CD1c-positive myeloid dendritic cell (primary cell): ENCODE measurements around the gene PRAMEF13.
"Not testable (repeated sequence)": the region's sequence is repeated elsewhere in the genome, so short reads cannot be mapped to it uniquely, and the experiment has no call there.

Experiments
- DNase-seq: peaks from one replicate; pipeline ENCODE4 v3.0.0-alpha.2; 2016; ENCODE audit errors: extremely low spot score

PRAMEF13 gene

DNA sequence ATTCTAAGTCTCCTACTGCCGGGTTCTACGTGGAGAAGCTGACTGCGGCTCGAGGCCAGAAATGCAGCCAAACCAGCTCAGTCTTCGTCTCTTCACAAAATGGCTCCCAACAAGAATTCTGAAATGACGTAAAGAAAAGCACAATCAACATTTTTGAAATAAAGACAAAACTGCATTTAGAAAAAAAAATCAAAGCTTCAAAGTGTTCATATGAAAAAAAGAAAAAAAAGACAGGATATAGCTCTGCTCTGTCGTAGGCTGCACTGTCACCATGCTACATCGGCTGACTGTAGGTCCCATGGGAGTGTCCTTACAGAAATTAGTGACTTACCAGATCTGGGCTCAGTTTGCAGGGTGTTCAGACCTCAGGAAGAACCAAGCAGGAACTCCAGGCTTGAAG lies 35.7 kb downstream of the PRAMEF13 start, which contains the start of gene HNRNPCL4:
Gene HNRNPCL4 (minus strand): TSS at position 101 of the 400 bp plus-strand sequence. CDS start 164 bp downstream, outside the sequence.
- DNase-seq = not testable (repeated sequence)

DNA sequence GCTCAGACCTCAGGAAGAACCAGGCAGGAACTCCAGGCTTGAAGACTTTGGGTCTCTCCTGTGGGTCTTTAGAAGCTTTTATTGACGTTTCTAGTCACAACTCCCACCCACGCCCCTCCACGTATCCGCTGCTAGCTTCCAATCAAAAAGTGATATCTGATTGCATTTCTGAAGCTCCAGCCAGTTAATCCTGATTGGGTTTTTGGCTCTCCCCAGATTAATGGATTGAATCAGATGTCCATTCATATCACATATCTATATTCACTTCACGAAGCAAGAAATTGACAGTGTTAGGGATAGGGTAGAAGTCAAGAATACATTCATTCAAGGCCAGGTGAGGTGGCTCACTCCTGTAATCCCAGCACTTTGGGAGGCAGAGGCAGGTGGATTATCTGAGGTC lies 45.3 kb downstream of the PRAMEF13 start, which contains the start of gene PRAMEF26:
Gene PRAMEF26 (minus strand): TSS at position 101 of the 400 bp plus-strand sequence. CDS start 2,914 bp downstream, outside the sequence.
- DNase-seq = not testable (repeated sequence)
